Activated CD8-positive, alpha-beta T cell treated with anti-CD3 and anti-CD28 coated beads for 36 hours (primary cell): Measurements from ENCODE around the gene SERGEF. TPM values are rescaled to one million over a fixed set of nuclear protein-coding genes. Genes with fewer than 3 reads are reported as not detected.

ENCODE experiments used
- ATAC-seq: fragments of 200-7000 bp; cut with Tn5 transposase; one replicate; pipeline ENCODE4 v1.10.0; 2021; ENCODE audit warnings: mild to moderate bottlenecking, moderate library complexity
- CTCF ChIA-PET: fragments of 350-600 bp; sonication (Branson Sonifier 250); formaldehyde crosslinking; loops from one replicate; lab custom pipeline; 2021; ENCODE audit warnings: antibody characterized with exemption; lab: Charles Lee
- POLR2A ChIA-PET: fragments of 350-600 bp; sonication (Branson Sonifier 250); formaldehyde crosslinking; loops from one replicate; lab custom pipeline; 2021; ENCODE audit warnings: antibody characterized with exemption; lab: Charles Lee
- DNase-seq: peaks from one replicate; pipeline ENCODE4 v3.0.0-alpha.2; 2020
- H3K27ac Mint-ChIP-seq: one replicate; pipeline ENCODE4 v1.8.0; 2021; ENCODE audit warnings: mild to moderate bottlenecking, mixed read lengths
- H3K27me3 Mint-ChIP-seq: one replicate; pipeline ENCODE4 v1.8.0; 2021; ENCODE audit warnings: mixed read lengths
- H3K36me3 Mint-ChIP-seq: one replicate; pipeline ENCODE4 v1.8.0; 2021; ENCODE audit warnings: low read depth, mixed read lengths
- H3K4me1 Mint-ChIP-seq: one replicate; pipeline ENCODE4 v1.8.0; 2021; ENCODE audit warnings: low read depth, mixed read lengths
- H3K4me3 Mint-ChIP-seq: one replicate; pipeline ENCODE4 v1.8.0; 2021; ENCODE audit warnings: mild to moderate bottlenecking, moderate library complexity, mixed read lengths
- H3K9me3 Mint-ChIP-seq: one replicate; pipeline ENCODE4 v1.8.0; 2021; ENCODE audit warnings: mixed read lengths
- CTCF ChIP-seq: fragments of 200-600 bp; IDR thresholded peaks from one replicate; pipeline ENCODE4 v1.8.0; 2022; ENCODE audit warnings: antibody characterized with exemption, mild to moderate bottlenecking
- intact Hi-C: fragments of 100-400 bp; cut with micrococcal nuclease; formaldehyde crosslinking; loops from one replicate; pipeline ENCODE4 v1.10.0; 2022
- total RNA-seq, 2 experiments: library from RNA; stranded (reverse); gene quantifications; one replicate each; pipeline ENCODE4 v1.2.3, GENCODE V29; 2021

Gene SERGEF
- total RNA-seq, 2 experiments from 2014 or later, result 56.2 to 64.4 TPM

- H3K27me3 Mint-ChIP-seq, result no peaks in the 10 kb centered on the region
- intact Hi-C loops, result no loop called here
- no peak overlapping the region for H3K4me3 Mint-ChIP-seq
- H3K27ac Mint-ChIP-seq, result no peak overlapping the region
- no peak for DNase-seq
- H3K9me3 Mint-ChIP-seq, result peaks cover 6% of the 10 kb centered on the region
- peaks cover 26% of the 10 kb centered on the region for H3K36me3 Mint-ChIP-seq
- no peak for ATAC-seq
- ChIA-PET POLR2A (no interaction called here), CTCF (interaction anchor here (1.3 to 1.9 kb wide), 2 partner anchors 51 to 199 kb away, joined by 3 to 7 read pairs; no protein-coding TSS in a partner anchor)
- no peak for TF ChIP-seq CTCF
- no peaks in the 10 kb centered on the region for H3K4me1 Mint-ChIP-seq
These were observed 83.7 kb downstream of the SERGEF start for GRCh38 chr11:17929171-17929570.

DNA sequence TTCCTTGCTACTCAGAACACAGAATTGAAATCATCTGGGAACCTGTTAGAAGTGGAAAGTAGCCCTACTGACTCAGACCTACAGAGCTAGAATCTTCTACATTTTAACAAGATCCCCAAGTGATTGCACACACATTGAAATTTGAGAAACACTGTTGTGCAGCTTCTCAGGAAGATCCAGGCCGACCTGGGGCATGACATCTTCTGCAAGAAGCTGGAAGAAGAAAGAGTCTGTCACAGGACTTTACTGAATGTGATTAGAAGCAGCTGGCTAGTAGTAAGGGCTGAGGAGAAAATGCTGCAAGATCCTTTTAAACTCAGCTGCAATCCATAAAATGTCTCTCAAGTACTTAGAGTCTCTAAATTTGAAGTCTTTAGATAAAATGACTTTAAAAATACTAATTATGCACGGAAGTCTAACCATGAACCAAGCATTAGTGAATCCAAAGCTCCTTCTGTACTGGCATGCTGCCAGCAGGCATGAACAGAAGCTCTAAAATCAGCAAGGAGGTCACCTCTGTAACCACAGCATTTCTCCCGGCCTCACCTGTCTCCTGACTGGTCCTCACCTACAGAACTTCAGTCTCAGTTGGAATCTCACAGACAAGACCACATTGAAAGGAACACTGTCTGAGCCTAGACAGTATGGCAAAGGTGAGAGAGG is 85.0 kb downstream of the SERGEF start:
- POLR2A ChIA-PET, result no interaction called here
- no peak for DNase-seq
- H3K4me1 Mint-ChIP-seq, result no peaks in the 10 kb centered on the region
- intact Hi-C loops, result no loop called here
- no peak for ATAC-seq
- CTCF ChIA-PET, result interaction anchor here (1.9 kb wide), 1 partner anchor 197 kb away, joined by 7 read pairs; no protein-coding TSS in a partner anchor
- H3K9me3 Mint-ChIP-seq, result peaks cover 4% of the 10 kb centered on the region
- H3K27ac Mint-ChIP-seq, result no peak overlapping the region
- no peak for TF ChIP-seq CTCF
- H3K4me3 Mint-ChIP-seq, result no peak overlapping the region
- H3K36me3 Mint-ChIP-seq, result peaks cover 23% of the 10 kb centered on the region
- no peaks in the 10 kb centered on the region for H3K27me3 Mint-ChIP-seq

DNA sequence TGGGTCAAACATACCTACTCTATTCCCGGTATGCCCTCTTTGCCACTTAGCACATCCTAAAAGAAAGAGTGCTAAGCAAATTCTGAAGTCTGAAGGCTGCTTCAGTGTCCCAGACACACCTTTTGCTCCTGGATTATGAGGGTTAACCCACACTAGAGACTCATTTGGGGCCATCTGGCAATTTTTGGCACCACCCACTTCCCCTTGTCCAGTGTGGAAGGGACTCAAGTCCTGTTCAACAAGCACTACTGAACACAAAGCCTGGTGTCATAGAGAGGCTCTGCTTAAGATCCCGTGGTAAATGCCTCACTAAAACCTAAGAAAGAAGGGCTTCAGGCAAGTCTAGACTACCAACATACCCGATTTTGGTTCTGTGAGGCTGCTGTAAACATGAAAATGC is 85.8 kb downstream of the SERGEF start:
- ChIA-PET POLR2A (no interaction called here), CTCF (no interaction called here)
- Mint-ChIP-seq H3K27me3 (no peaks in the 10 kb centered on the region), H3K36me3 (peaks cover 17% of the 10 kb centered on the region), H3K9me3 (no peaks in the 10 kb centered on the region), H3K27ac (no peak overlapping the region), H3K4me3 (no peak overlapping the region), H3K4me1 (no peaks in the 10 kb centered on the region)
- no peak for TF ChIP-seq CTCF
- intact Hi-C loops, result no loop called here
- no peak for ATAC-seq
- DNase-seq, result no peak

DNA sequence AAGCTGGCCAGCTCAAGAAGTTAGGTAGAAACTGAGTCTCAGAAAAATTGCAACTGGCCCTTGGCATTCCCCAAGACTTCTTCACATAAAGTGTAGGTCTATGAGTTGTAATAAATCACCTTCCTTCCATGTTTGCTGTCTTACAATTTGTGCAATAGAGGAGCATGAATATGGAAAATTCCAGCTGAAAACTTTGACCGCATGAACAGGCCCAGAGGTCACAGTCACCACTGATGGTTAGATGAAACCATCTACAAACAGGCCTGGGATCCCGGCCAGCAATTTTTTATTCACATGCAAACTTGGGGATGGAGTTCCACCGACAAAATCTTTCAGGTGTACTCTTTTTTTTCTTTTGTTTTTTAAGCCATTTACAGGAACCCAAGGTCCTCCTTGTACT is 88.1 kb downstream of the SERGEF start:
- Mint-ChIP-seq H3K27me3 (no peaks in the 10 kb centered on the region), H3K4me3 (no peak overlapping the region), H3K4me1 (no peaks in the 10 kb centered on the region), H3K27ac (no peak overlapping the region), H3K9me3 (no peaks in the 10 kb centered on the region), H3K36me3 (peaks cover 11% of the 10 kb centered on the region)
- no peak for TF ChIP-seq CTCF
- ChIA-PET POLR2A (interaction anchor here (1.0 kb wide), 1 partner anchor 10 kb away, joined by 3 read pairs; no protein-coding TSS in a partner anchor), CTCF (no interaction called here)
- intact Hi-C loops, result no loop called here
- no peak for DNase-seq
- ATAC-seq, result no peak

- Mint-ChIP-seq H3K27me3 (no peaks in the 10 kb centered on the region), H3K4me1 (no peaks in the 10 kb centered on the region), H3K9me3 (no peaks in the 10 kb centered on the region), H3K27ac (no peak overlapping the region), H3K36me3 (peaks cover 10% of the 10 kb centered on the region), H3K4me3 (no peak overlapping the region)
- ChIA-PET CTCF (no interaction called here), POLR2A (interaction anchor here (1.4 kb wide), 1 partner anchor 13 kb away, joined by 3 read pairs; no protein-coding TSS in a partner anchor)
- intact Hi-C loops, result no loop called here
- ATAC-seq (no peak), DNase-seq (no peak)
- TF ChIP-seq CTCF, result no peak
These were observed 89.6 kb downstream of the SERGEF start for GRCh38 chr11:17923217-17923616.
